Chondrocyte (in vitro differentiated cells): Measurements from ENCODE around the gene ERCC6L. TPM values are rescaled to one million over a fixed set of nuclear protein-coding genes. Genes with fewer than 3 reads are reported as not detected.

ENCODE experiments used
- DNase-seq: peaks from one replicate; pipeline ENCODE4 v3.0.0; 2021; ENCODE audit warnings: mixed read lengths, low spot score
- H3K27ac Mint-ChIP-seq: one replicate; pipeline ENCODE4 v1.8.0; 2021; ENCODE audit warnings: mild to moderate bottlenecking, moderate library complexity, mixed read lengths; ENCODE audit not compliant: unreplicated experiment
- H3K27me3 Mint-ChIP-seq: 2 replicates; pipeline ENCODE4 v1.8.0; 2021; ENCODE audit warnings: low read depth, mixed read lengths
- H3K36me3 Mint-ChIP-seq: 2 replicates; pipeline ENCODE4 v1.8.0; 2021; ENCODE audit warnings: low read depth, mixed read lengths
- H3K4me1 Mint-ChIP-seq: 2 replicates; pipeline ENCODE4 v1.8.0; 2021; ENCODE audit warnings: low read depth, mild to moderate bottlenecking, mixed read lengths
- H3K4me3 Mint-ChIP-seq: one replicate; pipeline ENCODE4 v1.8.0; 2021; ENCODE audit warnings: mild to moderate bottlenecking, moderate library complexity, mixed read lengths; ENCODE audit not compliant: unreplicated experiment
- H3K9me3 Mint-ChIP-seq: 2 replicates; pipeline ENCODE4 v1.8.0; 2021; ENCODE audit warnings: low read depth, mixed read lengths
- CTCF ChIP-seq: fragments of 200-600 bp; sonication (generic); IDR thresholded peaks from 2 replicates; pipeline ENCODE4 v1.5.0; 2021; ENCODE audit warnings: antibody characterized with exemption, mild to moderate bottlenecking, moderate library complexity
- total RNA-seq: library from RNA; stranded (reverse); gene quantifications from 3 replicates; pipeline ENCODE4 v1.2.1, GENCODE V29; 2021

Gene ERCC6L
- total RNA-seq, 1 donor from 2014 or later, result 0.87 TPM

DNA sequence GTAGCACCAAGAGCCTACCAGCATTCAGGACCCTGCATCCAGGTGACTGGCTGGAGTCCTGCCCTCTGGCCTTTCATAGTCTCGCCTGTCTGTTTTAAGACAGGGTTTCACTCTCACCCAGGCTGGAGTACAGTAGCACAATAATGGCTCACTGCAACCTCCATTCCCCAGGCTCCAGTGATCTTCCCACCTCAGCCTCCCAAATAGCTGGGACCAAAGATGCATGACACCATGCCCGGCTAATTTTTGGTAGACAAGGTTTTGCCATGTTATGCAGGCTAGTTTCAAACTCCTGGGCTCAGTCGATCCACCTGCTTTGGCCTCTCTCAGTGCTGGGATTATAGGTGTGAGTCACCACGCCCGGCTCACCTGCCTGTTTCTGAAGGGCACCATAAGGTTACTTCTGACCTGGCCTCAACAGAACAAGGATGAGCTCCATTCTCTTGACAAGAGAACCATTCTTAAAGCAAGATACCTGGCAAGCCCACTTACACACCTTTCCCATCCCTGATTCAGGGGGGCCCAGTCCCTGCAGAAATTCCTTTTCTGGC, 31.6 kb upstream of the ERCC6L start:
- no peak overlapping the region for H3K4me3 Mint-ChIP-seq
- H3K4me1 Mint-ChIP-seq, result peaks cover 64% of the 10 kb centered on the region
- H3K27me3 Mint-ChIP-seq, result no peaks in the 10 kb centered on the region
- no peak for TF ChIP-seq CTCF
- DNase-seq, result no peak
- peak overlapping the region; percentile 93 for H3K27ac Mint-ChIP-seq
- H3K36me3 Mint-ChIP-seq, result peaks cover 48% of the 10 kb centered on the region
- H3K9me3 Mint-ChIP-seq, result no peaks in the 10 kb centered on the region

GRCh38 chrX:72269671-72270251, 30.9 kb upstream of the ERCC6L start:
- Mint-ChIP-seq H3K9me3 (no peaks in the 10 kb centered on the region), H3K36me3 (peaks cover 43% of the 10 kb centered on the region), H3K27me3 (no peaks in the 10 kb centered on the region), H3K27ac (peak overlapping the region; percentile 93), H3K4me3 (no peak overlapping the region), H3K4me1 (peaks cover 58% of the 10 kb centered on the region)
- TF ChIP-seq CTCF, result no peak
- no peak for DNase-seq

DNA sequence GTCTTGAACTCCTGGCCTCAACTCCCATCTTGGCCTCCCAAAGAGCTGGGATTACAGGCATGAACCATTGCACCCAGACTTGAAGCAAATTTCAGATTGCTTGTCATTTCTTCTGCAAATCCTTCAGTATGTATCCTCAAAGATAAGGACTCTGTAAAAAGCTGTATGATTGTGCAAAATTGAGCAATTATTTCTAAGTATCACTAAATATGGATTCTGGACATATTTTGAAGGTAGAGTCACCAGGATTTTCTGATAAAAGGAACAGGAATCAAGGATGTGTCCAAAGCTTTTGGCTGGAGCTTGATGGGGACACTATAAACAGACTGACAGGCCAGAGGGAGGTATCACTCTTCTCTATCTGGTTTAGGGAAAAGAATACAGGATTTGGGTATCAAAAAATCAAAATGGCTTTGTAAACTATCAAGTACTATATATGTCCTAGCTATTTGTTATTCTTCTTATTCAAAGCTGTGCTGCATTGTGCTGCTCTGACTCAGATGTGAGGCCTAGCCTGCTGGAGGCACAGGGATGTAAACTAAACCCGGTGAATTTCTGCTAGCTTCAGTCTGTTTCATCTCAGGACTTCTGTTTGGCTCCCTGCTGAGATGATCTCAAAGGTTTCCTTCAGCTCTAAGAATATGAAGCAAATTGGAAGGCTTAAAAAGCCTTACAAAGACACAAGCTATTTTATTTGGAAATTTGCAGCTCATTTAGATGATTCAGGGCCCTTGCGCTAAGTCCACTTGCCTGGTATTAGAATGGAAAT, 30.0 kb upstream of the ERCC6L start:
- H3K4me3 Mint-ChIP-seq, result no peak overlapping the region
- H3K4me1 Mint-ChIP-seq, result peaks cover 48% of the 10 kb centered on the region
- H3K27ac Mint-ChIP-seq, result peak overlapping the region; percentile 93
- no peaks in the 10 kb centered on the region for H3K27me3 Mint-ChIP-seq
- no peaks in the 10 kb centered on the region for H3K9me3 Mint-ChIP-seq
- peaks cover 33% of the 10 kb centered on the region for H3K36me3 Mint-ChIP-seq
- TF ChIP-seq CTCF, result no peak
- no peak for DNase-seq

- Mint-ChIP-seq H3K4me3 (no peak overlapping the region), H3K27me3 (no peaks in the 10 kb centered on the region), H3K4me1 (peaks cover 20% of the 10 kb centered on the region), H3K9me3 (no peaks in the 10 kb centered on the region), H3K36me3 (peaks cover 13% of the 10 kb centered on the region), H3K27ac (no peak overlapping the region)
- no peak for DNase-seq
- no peak for TF ChIP-seq CTCF
These were observed 26.4 kb upstream of the ERCC6L start for GRCh38 chrX:72265263-72265662.

DNA sequence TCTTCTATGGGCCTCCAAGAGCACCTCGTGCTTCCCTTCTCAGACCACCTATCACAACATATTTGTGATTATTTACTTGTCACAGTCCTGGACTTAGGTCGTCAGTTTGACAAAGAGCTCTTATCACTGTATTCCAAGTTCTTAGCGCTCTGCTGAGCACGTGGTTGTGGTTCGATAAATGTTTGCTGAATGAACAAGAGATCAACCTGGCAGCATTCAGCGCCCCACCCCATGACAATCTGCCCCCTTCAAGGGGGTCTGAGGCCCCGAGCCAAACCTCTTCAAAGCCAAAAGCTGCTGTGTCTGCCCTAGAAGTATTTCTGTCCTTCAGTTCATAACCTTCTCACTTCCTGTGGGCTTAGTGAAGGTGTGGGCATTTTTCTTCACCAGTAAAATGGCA, 23.2 kb upstream of the ERCC6L start:
- Mint-ChIP-seq H3K27ac (no peak overlapping the region), H3K27me3 (no peaks in the 10 kb centered on the region), H3K9me3 (no peaks in the 10 kb centered on the region), H3K4me3 (no peak overlapping the region), H3K36me3 (no peaks in the 10 kb centered on the region), H3K4me1 (peaks cover 12% of the 10 kb centered on the region)
- no peak for DNase-seq
- no peak for TF ChIP-seq CTCF
